SU-DHL-6 (cell line): ENCODE results near the gene CTPS2.

Experiments used
- H2AFZ ChIP-seq: fragments of 200-600 bp; sonication (generic); 2 replicates; pipeline ENCODE4 v1.6.1; 2014; ENCODE audit warnings: low read depth, mild to moderate bottlenecking, moderate library complexity, mixed read lengths, antibody characterized with exemption, low read length; ENCODE audit not compliant: severe bottlenecking
- H3F3A ChIP-seq: fragments of 200-600 bp; shearing (Covaris generic); 2 replicates; pipeline ENCODE4 v1.6.0; 2016; ENCODE audit warnings: antibody characterized with exemption, mild to moderate bottlenecking; ENCODE audit not compliant: insufficient read depth
- H3K27ac ChIP-seq: fragments of 200-600 bp; sonication (generic); 2 replicates; pipeline ENCODE4 v1.5.1; 2016; ENCODE audit warnings: low read depth, mild to moderate bottlenecking, low read length, moderate library complexity, mixed read lengths
- H3K27me3 ChIP-seq: fragments of 200-600 bp; sonication (generic), shearing (Covaris generic); 2 replicates; pipeline ENCODE4 v1.6.0; 2014; ENCODE audit warnings: mild to moderate bottlenecking, low read length
- H3K36me3 ChIP-seq: fragments of 200-600 bp; sonication (generic); 2 replicates; pipeline ENCODE4 v1.6.1; 2014; ENCODE audit warnings: mild to moderate bottlenecking, low read length, mixed read lengths
- H3K4me2 ChIP-seq: fragments of 300-600, 200-600 bp; shearing (Covaris generic), sonication (generic); 2 replicates; pipeline ENCODE4 v1.6.0; 2014; ENCODE audit warnings: low read length, low read depth, mild to moderate bottlenecking; ENCODE audit not compliant: poor library complexity, severe bottlenecking
- H3K4me3 ChIP-seq: fragments of 200-600 bp; sonication (generic); 2 replicates; pipeline ENCODE4 v1.5.1; 2014; ENCODE audit warnings: antibody characterized with exemption, low read length, mild to moderate bottlenecking, mixed read lengths; ENCODE audit not compliant: insufficient read depth, poor library complexity, severe bottlenecking
- H3K79me2 ChIP-seq: fragments of 200-600 bp; sonication (generic); 2 replicates; pipeline ENCODE4 v1.6.1; 2014; ENCODE audit warnings: mild to moderate bottlenecking, low read length, moderate library complexity; ENCODE audit not compliant: insufficient read depth
- H3K9ac ChIP-seq: fragments of 200-600 bp; sonication (generic); 2 replicates; pipeline ENCODE4 v1.7.0; 2014; ENCODE audit warnings: mild to moderate bottlenecking, low read length
- H3K9me2 ChIP-seq: fragments of 200-600 bp; sonication (generic); replicated peaks from 2 replicates; pipeline ENCODE4 v1.6.1; 2014; ENCODE audit warnings: low read length; ENCODE audit not compliant: insufficient read depth
- H3K9me3 ChIP-seq: fragments of 200-600 bp; sonication (generic); 2 replicates; pipeline ENCODE4 v1.6.1; 2014; ENCODE audit warnings: low read length, mixed read lengths; ENCODE audit not compliant: insufficient read depth
- H4K20me1 ChIP-seq: fragments of 200-600 bp; sonication (generic); 2 replicates; pipeline ENCODE4 v1.6.1; 2014; ENCODE audit warnings: low read depth, mild to moderate bottlenecking, antibody characterized with exemption, low read length, moderate library complexity, mixed read lengths
- EZH2phosphoT487 ChIP-seq: fragments of 200-600 bp; sonication (generic), shearing (Covaris generic); conservative IDR thresholded peaks from 2 replicates; pipeline ENCODE4 v1.6.1; 2018; ENCODE audit warnings: mild to moderate bottlenecking, antibody characterized with exemption, low read length, moderate library complexity, mixed read lengths
- TF ChIP-seq, protein P1 (sequence below): fragments of 200-600 bp; sonication (generic); IDR thresholded peaks from one replicate; pipeline ENCODE4 v1.5.1; 2017; ENCODE audit warnings: antibody characterized with exemption, mild to moderate bottlenecking, low read length, moderate library complexity; ENCODE audit not compliant: insufficient read depth, poor library complexity, severe bottlenecking

CTPS2 gene

DNA sequence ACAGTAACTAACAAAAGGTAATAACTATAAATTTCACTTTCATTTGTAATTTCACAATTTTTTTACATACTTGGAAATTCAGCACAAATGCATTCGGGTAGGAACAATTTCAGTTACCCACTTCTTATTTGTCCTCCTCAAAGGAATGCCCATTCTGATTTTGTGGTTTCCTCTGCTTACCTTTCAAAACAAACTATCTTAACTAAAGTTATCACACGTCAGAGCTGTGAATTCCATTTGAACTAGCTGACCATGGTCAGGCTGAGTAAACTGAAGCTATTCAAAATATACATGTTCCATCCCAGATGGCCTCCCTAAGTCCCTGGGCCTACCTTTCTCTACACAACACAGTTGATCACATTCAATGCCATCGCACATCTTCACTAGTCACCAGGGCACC, 4.5 kb downstream of the CTPS2 start:
- TF ChIP-seq, protein P1, sequence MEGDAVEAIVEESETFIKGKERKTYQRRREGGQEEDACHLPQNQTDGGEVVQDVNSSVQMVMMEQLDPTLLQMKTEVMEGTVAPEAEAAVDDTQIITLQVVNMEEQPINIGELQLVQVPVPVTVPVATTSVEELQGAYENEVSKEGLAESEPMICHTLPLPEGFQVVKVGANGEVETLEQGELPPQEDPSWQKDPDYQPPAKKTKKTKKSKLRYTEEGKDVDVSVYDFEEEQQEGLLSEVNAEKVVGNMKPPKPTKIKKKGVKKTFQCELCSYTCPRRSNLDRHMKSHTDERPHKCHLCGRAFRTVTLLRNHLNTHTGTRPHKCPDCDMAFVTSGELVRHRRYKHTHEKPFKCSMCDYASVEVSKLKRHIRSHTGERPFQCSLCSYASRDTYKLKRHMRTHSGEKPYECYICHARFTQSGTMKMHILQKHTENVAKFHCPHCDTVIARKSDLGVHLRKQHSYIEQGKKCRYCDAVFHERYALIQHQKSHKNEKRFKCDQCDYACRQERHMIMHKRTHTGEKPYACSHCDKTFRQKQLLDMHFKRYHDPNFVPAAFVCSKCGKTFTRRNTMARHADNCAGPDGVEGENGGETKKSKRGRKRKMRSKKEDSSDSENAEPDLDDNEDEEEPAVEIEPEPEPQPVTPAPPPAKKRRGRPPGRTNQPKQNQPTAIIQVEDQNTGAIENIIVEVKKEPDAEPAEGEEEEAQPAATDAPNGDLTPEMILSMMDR: no peak
- H4K20me1 ChIP-seq: no peaks in the 10 kb centered on the region
- no peaks in the 10 kb centered on the region for H3K9me2 ChIP-seq
- H3K79me2 ChIP-seq: peaks cover 23% of the 10 kb centered on the region; the same call in 1 of the 2 replicates
- H3K4me2 ChIP-seq: peak overlapping the region; percentile 17
- no peaks in the 10 kb centered on the region for H3K36me3 ChIP-seq
- no peak overlapping the region for H3K9ac ChIP-seq
- H3F3A ChIP-seq: peaks cover 41% of the 10 kb centered on the region
- no peak overlapping the region for H3K4me3 ChIP-seq
- no peaks in the 10 kb centered on the region for H3K27me3 ChIP-seq
- peak overlapping the region; percentile 68 for H3K27ac ChIP-seq
- H3K9me3 ChIP-seq: no peaks in the 10 kb centered on the region
- H2AFZ ChIP-seq: no peak overlapping the region

DNA sequence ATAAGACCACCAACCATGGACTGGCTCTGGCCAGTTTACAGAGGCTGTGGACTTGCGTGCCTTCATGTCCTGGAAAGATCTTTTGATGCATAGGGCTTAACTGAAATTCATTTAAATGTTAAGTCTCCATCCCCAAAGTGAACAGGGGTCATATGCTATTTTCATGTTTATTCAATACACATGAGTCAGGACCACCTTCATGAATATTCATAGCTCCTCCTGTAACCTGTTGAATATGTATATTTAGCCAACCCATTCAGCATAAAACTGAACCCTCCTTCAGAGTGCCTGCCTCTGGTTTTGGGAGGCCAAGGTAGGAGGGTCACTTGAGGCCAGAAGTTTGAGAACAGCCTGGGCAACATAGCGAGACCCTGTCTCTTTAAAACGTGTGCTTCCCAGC, 7.1 kb downstream of the CTPS2 start:
- Histone ChIP-seq H3K27me3 (no peaks in the 10 kb centered on the region), H4K20me1 (no peaks in the 10 kb centered on the region), H2AFZ (no peak overlapping the region), H3K9ac (peak overlapping the region; percentile 18; the same call in 1 of the 2 replicates), H3K9me3 (no peaks in the 10 kb centered on the region), H3K27ac (peak overlapping the region; percentile 98), H3K79me2 (peaks cover 9% of the 10 kb centered on the region; the same call in 1 of the 2 replicates), H3K4me3 (no peak overlapping the region), H3K9me2 (no peaks in the 10 kb centered on the region), H3F3A (peaks cover 33% of the 10 kb centered on the region), H3K4me2 (peak overlapping the region; percentile 55), H3K36me3 (no peaks in the 10 kb centered on the region)
- TF ChIP-seq EZH2phosphoT487: no peak
- TF ChIP-seq, protein P1: no peak

DNA sequence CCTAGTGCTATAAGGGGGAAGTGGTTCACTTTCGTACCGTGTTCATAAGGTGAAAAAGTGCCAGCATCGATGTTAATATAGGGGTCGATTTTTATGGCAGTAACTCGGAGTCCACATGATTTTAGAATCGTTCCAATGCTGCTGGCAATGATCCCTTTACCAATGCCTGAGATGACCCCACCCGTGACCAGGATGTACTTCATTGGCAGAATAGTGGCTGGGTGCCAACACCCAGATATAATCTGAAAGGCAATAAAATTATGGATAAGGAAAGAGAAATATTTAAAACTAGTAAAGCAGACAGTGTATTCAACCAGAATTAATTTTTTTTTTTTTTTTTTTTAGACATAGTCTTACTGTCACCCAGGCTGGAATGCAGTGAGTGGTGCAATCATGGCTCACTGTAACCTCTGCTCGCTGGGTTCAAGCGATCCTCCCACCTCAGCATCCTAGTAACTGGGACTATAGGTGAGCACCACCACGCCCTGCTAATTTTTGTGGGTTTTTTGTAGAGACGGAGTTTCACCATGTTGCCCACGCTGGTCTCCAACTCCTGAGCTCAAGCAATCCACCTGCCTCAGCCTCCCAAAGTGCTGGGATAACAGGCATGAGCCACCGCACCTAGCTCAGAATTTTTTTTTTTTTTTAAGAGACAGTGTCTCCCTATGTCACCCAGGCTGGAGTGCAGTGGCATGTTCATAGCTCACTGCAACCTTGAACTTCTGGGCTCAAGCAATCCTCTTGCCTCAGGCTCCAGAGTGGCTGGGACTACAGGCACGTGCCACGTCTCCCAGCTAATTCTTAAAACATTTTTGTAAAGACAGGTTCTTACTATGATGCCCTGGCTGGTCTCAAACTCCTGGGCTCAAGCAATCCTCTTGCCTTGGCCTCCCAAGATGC, 9.5 kb downstream of the CTPS2 start:
- no peaks in the 10 kb centered on the region for H3K36me3 ChIP-seq
- H4K20me1 ChIP-seq: no peaks in the 10 kb centered on the region
- peak overlapping the region; percentile 98 for H3K27ac ChIP-seq
- H3K9ac ChIP-seq: no peak overlapping the region
- H3K79me2 ChIP-seq: no peaks in the 10 kb centered on the region
- no peak overlapping the region for H2AFZ ChIP-seq
- H3K4me3 ChIP-seq: no peak overlapping the region
- peaks cover 21% of the 10 kb centered on the region for H3F3A ChIP-seq
- TF ChIP-seq EZH2phosphoT487: no peak
- TF ChIP-seq, protein P1: no peak
- no peaks in the 10 kb centered on the region for H3K9me3 ChIP-seq
- no peaks in the 10 kb centered on the region for H3K9me2 ChIP-seq
- H3K4me2 ChIP-seq: no peak overlapping the region
- no peaks in the 10 kb centered on the region for H3K27me3 ChIP-seq
